K562 (cell line): ENCODE measurements around the gene KLHDC10. TPM values are rescaled to one million over a fixed set of nuclear protein-coding genes. Genes with fewer than 3 reads are reported as not detected.
A peak's percentile ranks its signal among the peaks of the same experiment; 100 is the strongest.

Experiments
- ARHGAP35 ChIP-seq: fragments of 450-650 bp; IDR thresholded peaks from 2 replicates; pipeline ENCODE4 v1.6.1; 2018; ENCODE audit not compliant: partially characterized antibody
- ARID3A ChIP-seq: IDR thresholded peaks from 2 replicates; pipeline ENCODE4 v1.6.1; 2012; ENCODE audit warnings: low read depth, low read length, improper control_type of control experiment, borderline replicate concordance
- CBX3 ChIP-seq, 2 experiments: IDR thresholded peaks; 1 replicate in 1 of 2; 2 replicates in 1 of 2; pipeline ENCODE4 v1.6.1; 2012; ENCODE audit warnings: inconsistent platforms in 2 of 2, low read length in 2 of 2, borderline replicate concordance in 1 of 2, control low read depth in 1 of 2
- CUX1 ChIP-seq: fragments of 200-800 bp; sonication (Bioruptor generic); IDR thresholded peaks from 2 replicates; pipeline ENCODE4 v1.6.1; 2016; ENCODE audit warnings: missing genetic modification characterization, missing compliant biosample characterization
- EZH2 ChIP-seq: IDR thresholded peaks from 2 replicates; pipeline ENCODE4 v1.6.1; 2012; ENCODE audit warnings: low read depth, mild to moderate bottlenecking, inconsistent platforms, low read length, borderline replicate concordance
- HNRNPL ChIP-seq: fragments of 200-400 bp; formaldehyde crosslinking; IDR thresholded peaks from 2 replicates; pipeline ENCODE4 v1.6.1; 2017; ENCODE audit warnings: low read depth, mild to moderate bottlenecking, low read length
- HNRNPLL ChIP-seq: fragments of 200-400 bp; formaldehyde crosslinking; IDR thresholded peaks from 2 replicates; pipeline ENCODE4 v1.6.1; 2017; ENCODE audit warnings: low read length, low read depth, mild to moderate bottlenecking; ENCODE audit not compliant: poor library complexity, severe bottlenecking
- NBN ChIP-seq: fragments of 450-650 bp; IDR thresholded peaks from 2 replicates; pipeline ENCODE4 v1.6.1; 2016; ENCODE audit warnings: low read depth, mild to moderate bottlenecking
- NFIC ChIP-seq: fragments of 450-650 bp; IDR thresholded peaks from 2 replicates; pipeline ENCODE4 v1.6.1; 2017; ENCODE audit warnings: mild to moderate bottlenecking, inconsistent platforms
- PBX2 ChIP-seq, 2 experiments: IDR thresholded peaks in 1 of 2; conservative IDR thresholded peaks in 1 of 2; 2 replicates each; pipeline ENCODE4 v1.6.1; 2016; ENCODE audit warnings: low read depth in 2 of 2, mild to moderate bottlenecking in 1 of 2, missing compliant biosample characterization in 1 of 2, missing genetic modification characterization in 1 of 2, moderate library complexity in 1 of 2
- SREBF2 ChIP-seq: sonication (generic); formaldehyde crosslinking; IDR thresholded peaks from 2 replicates; pipeline ENCODE4 v1.4.0; 2020; ENCODE audit warnings: mild to moderate bottlenecking, missing genetic modification reagents
- ZNF23 ChIP-seq: fragments of 250-450 bp; sonication (Bioruptor Pico); IDR thresholded peaks from 2 replicates; pipeline ENCODE4 v1.4.0; 2020; ENCODE audit warnings: mild to moderate bottlenecking
- ZNF282 ChIP-seq: sonication (generic); formaldehyde crosslinking; IDR thresholded peaks from 2 replicates; pipeline ENCODE4 v1.8.1; 2023; ENCODE audit warnings: missing genetic modification reagents
- ZNF3 ChIP-seq: fragments of 250-450 bp; sonication (Bioruptor Pico); IDR thresholded peaks from 2 replicates; pipeline ENCODE4 v1.5.0; 2021; ENCODE audit warnings: mild to moderate bottlenecking, moderate library complexity
- ZNF561 ChIP-seq: fragments of 450-650 bp; formaldehyde crosslinking; conservative IDR thresholded peaks from 2 replicates; pipeline ENCODE4 v1.4.0; 2020; ENCODE audit warnings: mild to moderate bottlenecking, moderate library complexity
- ZNF586 ChIP-seq: fragments of 450-650 bp; formaldehyde crosslinking; conservative IDR thresholded peaks from 2 replicates; pipeline ENCODE4 v1.4.0; 2020; ENCODE audit warnings: mild to moderate bottlenecking, moderate library complexity
- ZNF695 ChIP-seq: fragments of 450-650 bp; formaldehyde crosslinking; IDR thresholded peaks from 2 replicates; pipeline ENCODE4 v1.4.0; 2020; ENCODE audit warnings: mild to moderate bottlenecking, moderate library complexity
- ZNF830 ChIP-seq: fragments of 250-450 bp; sonication (Bioruptor Pico); IDR thresholded peaks from 2 replicates; pipeline ENCODE4 v1.5.0; 2021; ENCODE audit warnings: mild to moderate bottlenecking
- polyA plus RNA-seq, 8 experiments: library from polyadenylated mRNA; depleted of rRNA in 4 of 8; stranded (reverse) in 5 of 8; unstranded in 3 of 8; fragments of >200 nt; fragmentation: Nextera tagmentation in 2 of 8; fragmentation: Illumina TruSeq in 1 of 8; extraction: Ambion mirVana in 2 of 8; extraction: Trizol in 1 of 8; gene quantifications; 2 replicates each; pipeline versions ENCODE4 v1.2.1 to v1.2.3, GENCODE V29; 2011 to 2014; ENCODE audit warnings: inconsistent platforms in 1 of 8, missing spikeins in 1 of 8
- total RNA-seq, 7 experiments: library from RNA; depleted of rRNA in 6 of 7; stranded (reverse); fragments of >200 nt in 6 of 7; fragmentation: Illumina TruSeq in 2 of 7; extraction: Trizol in 2 of 7; gene quantifications; 2 replicates each; pipeline versions ENCODE4 v1.2.1 to v1.2.3, GENCODE V29; 2011 to 2021; ENCODE audit warnings: low replicate concordance in 1 of 7

KLHDC10 gene
- total and polyA plus RNA-seq, 9 of the 15 experiments (the other 6 are each of a cell fraction or from before 2014, with no cell fraction given): 9.8 to 80.5 (median 31.4) TPM

- 0 out of 2 replicates have a peak, but pooled peaks have one; percentile 34 for TF ChIP-seq ARID3A
- TF ChIP-seq HNRNPLL: no peak
- TF ChIP-seq ZNF586: no peak
- TF ChIP-seq CUX1 (CRISPR knock-in tag): no peak
- no peak for TF ChIP-seq SREBF2 (CRISPR knock-in tag)
- no peak for TF ChIP-seq ZNF695
- no peak for TF ChIP-seq NBN
- TF ChIP-seq HNRNPL: no peak
- TF ChIP-seq ARHGAP35: no peak
- TF ChIP-seq ZNF830 (CRISPR knock-in tag): no peak
- TF ChIP-seq ZNF23: no peak
- no peak for TF ChIP-seq PBX2 (CRISPR knock-in tag; IDR thresholded peaks at IDR 0.05; ENCODE audit: low read depth)
- TF ChIP-seq PBX2 (tag; conservative IDR thresholded peaks at IDR 0.05; ENCODE audit: low read depth): peak; percentile 86
- no peak for TF ChIP-seq ZNF3
- peak; percentile 10; the same call in 1 of the 2 replicates for TF ChIP-seq NFIC
- TF ChIP-seq ZNF561 (CRISPR knock-in tag): no peak
- 0 out of 2 replicates have a peak, but pooled peaks have one; percentile 46 for TF ChIP-seq ZNF282 (CRISPR knock-in tag)
- TF ChIP-seq CBX3 (IDR thresholded peaks at IDR 0.05; ENCODE audit: borderline replicate concordance in 1 of 2, low read length in 2 of 2): no peak
- TF ChIP-seq EZH2: no peak
These were observed 13.9 kb downstream of the KLHDC10 start (continued) for GRCh38 chr7:130084037-130084875.
